Measurements from ENCODE around the gene TLL2. TPM values are rescaled to one million over a fixed set of nuclear protein-coding genes. Genes with fewer than 3 reads are reported as not detected.

The TLL2 gene
- total RNA-seq, 1 experiment from 2014 or later: 0.18 TPM

- POLR2A ChIA-PET (ENCODE audit: unreplicated experiment): no interaction called here
- H3K9me2 ChIP-seq (replicated peaks; ENCODE audit: low read length): no peaks in the 10 kb centered on the region
- intact Hi-C loops (cut with micrococcal nuclease): no loop called here
- no peaks in the 10 kb centered on the region for H3F3A ChIP-seq (ENCODE audit: low read length, unreplicated experiment)
- DNase-seq: no peak
- no TSS peak for BruUV-seq (replicated peaks)
- no peak overlapping the region for H3K27ac ChIP-seq (ENCODE audit: low read length)
- no peaks in the 10 kb centered on the region for H3K9me3 ChIP-seq (ENCODE audit: low read length)
- H2AFZ ChIP-seq (ENCODE audit: low read length): no peak overlapping the region
- H3K4me3 ChIP-seq (ENCODE audit: low read length): no peak overlapping the region
- H4K20me1 ChIP-seq (ENCODE audit: low read length): no peaks in the 10 kb centered on the region
- no peaks in the 10 kb centered on the region for H3K79me2 ChIP-seq (ENCODE audit: low read length)
- H3K4me2 ChIP-seq (ENCODE audit: low read length): no peak overlapping the region
- ATAC-seq: no peak
- no peaks in the 10 kb centered on the region for H3K36me3 ChIP-seq (ENCODE audit: low read depth, low read length)
- peaks cover 9% of the 10 kb centered on the region for H3K27me3 ChIP-seq (ENCODE audit: low read length)
- TF ChIP-seq CTCF (conservative IDR thresholded peaks at IDR 0.05; ENCODE audit: low read depth, low read length) (no peak), EZH2phosphoT487 (IDR thresholded peaks at IDR 0.05; ENCODE audit: borderline replicate concordance, low read length) (no peak), EZH2 (IDR thresholded peaks at IDR 0.05; ENCODE audit: low read length, unreplicated experiment) (no peak)
- no peak overlapping the region for H3K9ac ChIP-seq (ENCODE audit: low read length)
- CTCF ChIA-PET: no interaction called here
- H3K4me1 ChIP-seq (ENCODE audit: insufficient read depth, low read length): no peaks in the 10 kb centered on the region
Measured at GRCh38 chr10:96436035-96436434, 77.7 kb downstream of the TLL2 start.

GRCh38 chr10:96431211-96431970, 82.3 kb downstream of the TLL2 start:
- no peak for DNase-seq
- Histone ChIP-seq H3K27ac (ENCODE audit: low read length) (no peak overlapping the region), H3K36me3 (ENCODE audit: low read depth, low read length) (no peaks in the 10 kb centered on the region), H3K79me2 (ENCODE audit: low read length) (no peaks in the 10 kb centered on the region), H3K9me3 (ENCODE audit: low read length) (no peaks in the 10 kb centered on the region), H3K9ac (ENCODE audit: low read length) (no peak overlapping the region), H3F3A (ENCODE audit: low read length, unreplicated experiment) (no peaks in the 10 kb centered on the region), H3K27me3 (ENCODE audit: low read length) (peaks cover 9% of the 10 kb centered on the region; the same call in 1 of the 2 replicates), H3K4me2 (ENCODE audit: low read length) (no peak overlapping the region), H3K4me3 (ENCODE audit: low read length) (no peak overlapping the region), H4K20me1 (ENCODE audit: low read length) (no peaks in the 10 kb centered on the region), H3K9me2 (replicated peaks; ENCODE audit: low read length) (no peaks in the 10 kb centered on the region), H3K4me1 (ENCODE audit: insufficient read depth, low read length) (no peaks in the 10 kb centered on the region), H2AFZ (ENCODE audit: low read length) (no peak overlapping the region)
- no TSS peak for BruUV-seq (replicated peaks)
- intact Hi-C loops (cut with micrococcal nuclease): no loop called here
- TF ChIP-seq EZH2 (IDR thresholded peaks at IDR 0.05; ENCODE audit: low read length, unreplicated experiment) (no peak), EZH2phosphoT487 (IDR thresholded peaks at IDR 0.05; ENCODE audit: borderline replicate concordance, low read length) (no peak)
- ChIA-PET POLR2A (ENCODE audit: unreplicated experiment) (no interaction called here), CTCF (no interaction called here)
- ATAC-seq: no peak

GRCh38 chr10:96427291-96427690, 86.4 kb downstream of the TLL2 start:
- Histone ChIP-seq H3K9me2 (replicated peaks; ENCODE audit: low read length) (no peaks in the 10 kb centered on the region), H2AFZ (ENCODE audit: low read length) (no peak overlapping the region), H3K27ac (ENCODE audit: low read length) (no peak overlapping the region), H3K36me3 (ENCODE audit: low read depth, low read length) (no peaks in the 10 kb centered on the region), H3K9me3 (ENCODE audit: low read length) (no peaks in the 10 kb centered on the region), H3K4me1 (ENCODE audit: insufficient read depth, low read length) (no peaks in the 10 kb centered on the region), H3F3A (ENCODE audit: low read length, unreplicated experiment) (no peaks in the 10 kb centered on the region), H3K79me2 (ENCODE audit: low read length) (no peaks in the 10 kb centered on the region), H3K4me2 (ENCODE audit: low read length) (no peak overlapping the region), H3K4me3 (ENCODE audit: low read length) (no peak overlapping the region), H3K27me3 (ENCODE audit: low read length) (peaks cover 33% of the 10 kb centered on the region), H3K9ac (ENCODE audit: low read length) (no peak overlapping the region), H4K20me1 (ENCODE audit: low read length) (no peaks in the 10 kb centered on the region)
- no peak for ATAC-seq
- TF ChIP-seq EZH2 (IDR thresholded peaks at IDR 0.05; ENCODE audit: low read length, unreplicated experiment) (no peak), EZH2phosphoT487 (IDR thresholded peaks at IDR 0.05; ENCODE audit: borderline replicate concordance, low read length) (no peak), CTCF (conservative IDR thresholded peaks at IDR 0.05; ENCODE audit: low read depth, low read length) (no peak)
- DNase-seq: no peak
- ChIA-PET CTCF (no interaction called here), POLR2A (ENCODE audit: unreplicated experiment) (no interaction called here)
- BruUV-seq (replicated peaks): no TSS peak
- intact Hi-C loops (cut with micrococcal nuclease): no loop called here
